ENCODE measurements around the gene CRYBB2. TPM values are rescaled to one million over a fixed set of nuclear protein-coding genes. Genes with fewer than 3 reads are reported as not detected.
"Not testable (repeated sequence)": the region's sequence is repeated elsewhere in the genome, so short reads cannot be mapped to it uniquely, and the experiment has no call there.

CRYBB2 gene, protein sequence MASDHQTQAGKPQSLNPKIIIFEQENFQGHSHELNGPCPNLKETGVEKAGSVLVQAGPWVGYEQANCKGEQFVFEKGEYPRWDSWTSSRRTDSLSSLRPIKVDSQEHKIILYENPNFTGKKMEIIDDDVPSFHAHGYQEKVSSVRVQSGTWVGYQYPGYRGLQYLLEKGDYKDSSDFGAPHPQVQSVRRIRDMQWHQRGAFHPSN
- not detected for polyA plus RNA-seq (2013, experiment 1 of 4)
- 0.32 TPM for polyA plus RNA-seq (2013, experiment 2 of 4)
- not detected for polyA plus RNA-seq (2013, experiment 3 of 4)
- not detected for polyA plus RNA-seq (2013, experiment 4 of 4)

DNA sequence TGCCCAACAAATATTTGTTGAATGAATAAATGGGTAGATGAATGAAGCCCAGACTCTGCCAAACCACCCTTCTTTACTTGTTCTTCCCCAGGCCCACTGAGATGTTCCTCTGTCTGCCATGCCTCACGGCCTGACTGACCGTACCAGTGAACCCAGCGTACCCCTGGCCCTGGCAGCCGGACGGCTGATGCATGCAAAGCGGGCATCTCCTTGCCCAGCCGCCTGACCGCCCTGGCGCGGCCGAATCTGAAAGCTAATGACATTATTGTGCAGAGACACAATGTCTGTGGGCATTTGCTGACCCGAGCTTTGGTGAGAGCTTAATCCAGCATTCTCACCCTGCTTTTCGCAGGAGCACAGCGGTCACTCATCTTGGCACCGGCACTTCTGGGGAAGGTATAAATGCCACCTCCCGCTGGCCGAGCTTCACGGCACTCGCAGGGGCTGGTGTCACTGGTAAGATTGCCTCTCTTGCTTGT lies at the start of gene CRYBB2:
Gene CRYBB2 (plus strand): TSS at position 429 of the 479 bp plus-strand sequence. CDS start 1,791 bp downstream, outside the sequence.
- H3K4me3 ChIP-seq (ENCODE audit: insufficient read depth, low read depth, low read length), result no peak within 1 kb of the TSS
- no peaks in the 10 kb centered on the region for H3K36me3 ChIP-seq (ENCODE audit: control insufficient read depth, insufficient read depth, low read length)
- H3K27me3 ChIP-seq (ENCODE audit: control insufficient read depth, insufficient read depth, low read length, poor library complexity, severe bottlenecking), result no peaks in the 10 kb centered on the region
- H3K27ac ChIP-seq (ENCODE audit: insufficient read depth, low read depth, low read length, poor library complexity, severe bottlenecking), result no peak within 1 kb of the TSS
- whole genome bisulfite sequencing, 2 experiments, result 90 to 93% methylated on average over 19 of the region's 19 CpGs
- no peaks in the 10 kb centered on the region for H3K9me3 ChIP-seq (ENCODE audit: control insufficient read depth, low read length)
- peaks cover 4% of the 10 kb centered on the region for H3K4me1 ChIP-seq (ENCODE audit: control insufficient read depth, insufficient read depth, low read length)

GRCh38 chr22:25170426-25170980 lies 48.9 kb upstream of the CRYBB2 start:
- no peak overlapping the region for H3K4me3 ChIP-seq (ENCODE audit: insufficient read depth, low read depth, low read length)
- no peaks in the 10 kb centered on the region for H3K9me3 ChIP-seq (ENCODE audit: control insufficient read depth, low read length)
- no peaks in the 10 kb centered on the region for H3K27me3 ChIP-seq (ENCODE audit: control insufficient read depth, insufficient read depth, low read length, poor library complexity, severe bottlenecking)
- peaks cover 12% of the 10 kb centered on the region for H3K36me3 ChIP-seq (ENCODE audit: control insufficient read depth, insufficient read depth, low read length)
- H3K27ac ChIP-seq (ENCODE audit: insufficient read depth, low read depth, low read length, poor library complexity, severe bottlenecking), result no peak overlapping the region
- 96% methylated on average over 16 of the region's 16 CpGs for WGBS, 2 experiments
- H3K4me1 ChIP-seq (ENCODE audit: control insufficient read depth, insufficient read depth, low read length), result peaks cover 5% of the 10 kb centered on the region

DNA sequence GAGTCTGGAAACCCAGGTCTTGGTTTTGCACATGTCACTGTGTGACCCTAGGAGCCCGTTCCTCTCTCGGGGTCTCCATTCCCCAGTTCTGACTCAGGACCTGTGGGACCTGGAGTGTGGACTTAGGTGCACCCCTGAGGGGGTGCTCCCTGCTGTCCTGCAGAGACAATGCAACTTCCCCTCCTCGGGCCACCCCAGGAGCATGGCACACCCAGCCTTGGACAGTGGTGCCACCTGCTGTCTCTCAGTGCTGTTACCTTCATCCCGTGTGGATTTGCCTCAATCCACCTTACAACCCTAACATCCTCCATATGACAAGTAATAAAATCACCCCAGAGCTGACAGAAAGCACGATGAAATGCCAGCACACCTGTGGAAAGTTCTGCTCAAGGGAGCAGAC lies 47.3 kb upstream of the CRYBB2 start:
- no peaks in the 10 kb centered on the region for H3K4me1 ChIP-seq (ENCODE audit: control insufficient read depth, insufficient read depth, low read length)
- no peak overlapping the region for H3K27ac ChIP-seq (ENCODE audit: insufficient read depth, low read depth, low read length, poor library complexity, severe bottlenecking)
- H3K9me3 ChIP-seq (ENCODE audit: control insufficient read depth, low read length), result no peaks in the 10 kb centered on the region
- H3K4me3 ChIP-seq (ENCODE audit: insufficient read depth, low read depth, low read length), result no peak overlapping the region
- WGBS, 2 experiments, result 81 to 84% methylated on average over 5 of the region's 5 CpGs
- H3K27me3 ChIP-seq (ENCODE audit: control insufficient read depth, insufficient read depth, low read length, poor library complexity, severe bottlenecking), result no peaks in the 10 kb centered on the region
- H3K36me3 ChIP-seq (ENCODE audit: control insufficient read depth, insufficient read depth, low read length), result peaks cover 12% of the 10 kb centered on the region

DNA sequence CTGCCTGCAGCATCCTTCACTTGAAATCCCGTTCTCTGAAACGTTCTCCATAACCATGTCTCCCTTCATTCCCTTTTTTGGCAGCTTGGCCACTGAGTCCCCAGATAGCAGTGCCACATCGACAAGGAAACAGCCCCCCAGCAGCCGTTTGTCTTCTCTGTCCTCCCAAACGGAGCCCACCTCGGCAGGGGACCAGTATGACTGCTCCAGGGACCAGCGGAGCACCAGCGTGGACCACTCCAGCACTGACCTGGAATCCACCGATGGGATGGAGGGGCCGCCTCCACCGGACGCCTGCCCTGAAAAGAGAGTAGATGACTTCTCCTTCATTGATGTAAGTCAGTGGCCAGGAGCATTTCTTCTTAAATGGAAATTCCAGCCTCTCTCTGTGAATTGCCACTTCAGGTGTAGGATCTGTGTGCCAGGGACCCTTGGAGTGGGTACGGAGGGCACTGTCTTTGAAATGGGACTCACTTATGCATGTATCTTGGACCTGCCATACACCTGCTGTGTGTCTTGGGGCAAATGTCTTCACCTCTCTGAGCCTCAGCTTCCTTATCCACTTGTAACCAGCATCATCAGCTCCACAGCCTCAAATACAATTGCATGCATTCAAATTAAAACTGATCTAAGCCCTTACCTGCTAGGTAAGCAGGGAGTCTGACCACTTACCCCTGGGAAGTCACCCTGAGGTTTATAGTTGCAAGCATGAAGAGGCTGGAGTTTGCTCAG lies 45.1 kb upstream of the CRYBB2 start:
- H3K36me3 ChIP-seq (ENCODE audit: control insufficient read depth, insufficient read depth, low read length), result peaks cover 14% of the 10 kb centered on the region
- H3K27ac ChIP-seq (ENCODE audit: insufficient read depth, low read depth, low read length, poor library complexity, severe bottlenecking), result no peak overlapping the region
- 94 to 95% methylated on average over 13 of the region's 13 CpGs for WGBS, 2 experiments

DNA sequence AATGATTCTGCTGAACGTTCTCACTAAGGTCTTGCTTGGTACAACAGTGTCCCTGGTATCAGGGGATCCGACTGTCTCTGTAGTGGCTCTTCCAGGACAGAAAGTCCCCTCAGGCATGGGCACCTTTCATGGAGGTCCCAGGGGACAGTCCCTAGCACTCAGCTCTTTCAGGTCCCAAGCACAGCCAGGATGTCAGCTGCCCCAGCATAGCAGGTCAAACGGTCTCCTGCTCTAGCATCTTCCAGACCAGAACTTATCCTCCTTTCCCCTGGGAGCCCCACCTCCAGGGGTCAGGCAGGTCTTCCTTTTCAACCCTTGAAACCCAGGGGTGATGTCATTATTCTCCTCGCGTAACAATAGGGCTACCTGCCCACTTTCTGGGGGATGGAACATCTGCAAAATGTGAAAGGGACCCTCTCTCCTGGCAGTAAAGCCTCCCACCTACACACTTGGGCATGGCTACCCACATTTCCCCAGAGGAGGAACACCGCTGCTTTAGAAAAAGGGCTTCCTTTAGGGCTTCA lies 44.5 kb upstream of the CRYBB2 start:
- Histone ChIP-seq H3K27ac (ENCODE audit: insufficient read depth, low read depth, low read length, poor library complexity, severe bottlenecking) (no peak overlapping the region), H3K4me3 (ENCODE audit: insufficient read depth, low read depth, low read length) (no peak overlapping the region), H3K36me3 (ENCODE audit: control insufficient read depth, insufficient read depth, low read length) (peaks cover 20% of the 10 kb centered on the region), H3K27me3 (ENCODE audit: control insufficient read depth, insufficient read depth, low read length, poor library complexity, severe bottlenecking) (no peaks in the 10 kb centered on the region), H3K4me1 (ENCODE audit: control insufficient read depth, insufficient read depth, low read length) (no peaks in the 10 kb centered on the region), H3K9me3 (ENCODE audit: control insufficient read depth, low read length) (no peaks in the 10 kb centered on the region)
- 82 to 84% methylated on average over 6 of the region's 6 CpGs for WGBS, 2 experiments

More for the DNA sequence above, 45.1 kb upstream of the CRYBB2 start:
- Histone ChIP-seq H3K4me3 (ENCODE audit: insufficient read depth, low read depth, low read length) (no peak overlapping the region), H3K4me1 (ENCODE audit: control insufficient read depth, insufficient read depth, low read length) (no peaks in the 10 kb centered on the region), H3K9me3 (ENCODE audit: control insufficient read depth, low read length) (no peaks in the 10 kb centered on the region), H3K27me3 (ENCODE audit: control insufficient read depth, insufficient read depth, low read length, poor library complexity, severe bottlenecking) (no peaks in the 10 kb centered on the region)

DNA sequence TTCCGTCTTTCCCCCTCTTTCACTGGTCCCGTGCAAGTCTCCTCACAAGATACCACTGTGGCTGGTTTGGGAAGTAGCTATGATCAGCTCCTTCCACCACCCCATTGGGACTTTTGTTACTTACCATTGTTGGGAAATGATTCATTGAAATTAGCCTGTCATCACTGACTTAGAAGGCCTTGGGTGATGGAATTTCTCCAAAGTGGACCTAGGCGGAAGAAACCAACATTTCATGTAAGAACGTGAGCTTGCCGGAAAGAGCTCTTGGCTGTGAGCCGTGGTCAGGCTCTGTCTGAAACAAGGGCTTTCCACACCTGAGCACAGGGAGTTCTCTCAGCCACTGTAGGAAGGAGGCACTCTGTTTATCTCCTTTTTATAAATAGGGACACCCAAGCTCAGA lies 43.3 kb upstream of the CRYBB2 start:
- 97% methylated on average over 6 of the region's 6 CpGs for WGBS, 2 experiments
- no peaks in the 10 kb centered on the region for H3K27me3 ChIP-seq (ENCODE audit: control insufficient read depth, insufficient read depth, low read length, poor library complexity, severe bottlenecking)
- H3K4me1 ChIP-seq (ENCODE audit: control insufficient read depth, insufficient read depth, low read length), result no peaks in the 10 kb centered on the region
- H3K27ac ChIP-seq (ENCODE audit: insufficient read depth, low read depth, low read length, poor library complexity, severe bottlenecking), result no peak overlapping the region
- H3K4me3 ChIP-seq (ENCODE audit: insufficient read depth, low read depth, low read length), result no peak overlapping the region
- no peaks in the 10 kb centered on the region for H3K9me3 ChIP-seq (ENCODE audit: control insufficient read depth, low read length)
- H3K36me3 ChIP-seq (ENCODE audit: control insufficient read depth, insufficient read depth, low read length), result peaks cover 20% of the 10 kb centered on the region

DNA sequence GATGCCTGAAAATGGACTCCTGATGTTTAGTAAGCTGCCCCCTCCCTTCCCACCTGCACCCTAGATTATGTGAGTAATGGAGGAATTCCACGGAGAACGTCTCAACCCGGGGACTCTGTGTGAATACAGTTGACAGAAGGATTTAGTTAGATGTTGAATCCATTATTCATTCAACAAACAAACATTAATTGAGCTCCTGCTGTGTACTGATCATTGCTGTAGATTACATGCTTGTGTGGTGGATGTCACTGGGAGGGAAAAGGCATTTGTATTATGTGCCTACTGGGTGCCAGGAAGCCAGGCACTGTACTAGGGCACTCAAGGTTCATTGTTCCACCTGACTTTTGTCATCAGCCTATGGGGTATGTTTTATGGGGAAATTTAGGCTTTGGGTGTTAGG lies 42.6 kb upstream of the CRYBB2 start:
- H3K4me3 ChIP-seq (ENCODE audit: insufficient read depth, low read depth, low read length), result no peak overlapping the region
- H3K27ac ChIP-seq (ENCODE audit: insufficient read depth, low read depth, low read length, poor library complexity, severe bottlenecking), result no peak overlapping the region
- H3K4me1 ChIP-seq (ENCODE audit: control insufficient read depth, insufficient read depth, low read length), result no peaks in the 10 kb centered on the region
- no peaks in the 10 kb centered on the region for H3K27me3 ChIP-seq (ENCODE audit: control insufficient read depth, insufficient read depth, low read length, poor library complexity, severe bottlenecking)
- peaks cover 20% of the 10 kb centered on the region for H3K36me3 ChIP-seq (ENCODE audit: control insufficient read depth, insufficient read depth, low read length)
- 100% methylated on average over 3 of the region's 3 CpGs; no CpG with 5 or more reads in 1 of the 2 experiments for WGBS, 2 experiments
- no peaks in the 10 kb centered on the region for H3K9me3 ChIP-seq (ENCODE audit: control insufficient read depth, low read length)

GRCh38 chr22:25177226-25177625 lies 42.2 kb upstream of the CRYBB2 start:
- WGBS, 2 experiments, result 95 to 97% methylated on average over 13 of the region's 13 CpGs
- no peaks in the 10 kb centered on the region for H3K9me3 ChIP-seq (ENCODE audit: control insufficient read depth, low read length)
- no peak overlapping the region for H3K4me3 ChIP-seq (ENCODE audit: insufficient read depth, low read depth, low read length)
- H3K36me3 ChIP-seq (ENCODE audit: control insufficient read depth, insufficient read depth, low read length), result peaks cover 20% of the 10 kb centered on the region
- H3K4me1 ChIP-seq (ENCODE audit: control insufficient read depth, insufficient read depth, low read length), result no peaks in the 10 kb centered on the region
- H3K27ac ChIP-seq (ENCODE audit: insufficient read depth, low read depth, low read length, poor library complexity, severe bottlenecking), result no peak overlapping the region
- no peaks in the 10 kb centered on the region for H3K27me3 ChIP-seq (ENCODE audit: control insufficient read depth, insufficient read depth, low read length, poor library complexity, severe bottlenecking)

DNA sequence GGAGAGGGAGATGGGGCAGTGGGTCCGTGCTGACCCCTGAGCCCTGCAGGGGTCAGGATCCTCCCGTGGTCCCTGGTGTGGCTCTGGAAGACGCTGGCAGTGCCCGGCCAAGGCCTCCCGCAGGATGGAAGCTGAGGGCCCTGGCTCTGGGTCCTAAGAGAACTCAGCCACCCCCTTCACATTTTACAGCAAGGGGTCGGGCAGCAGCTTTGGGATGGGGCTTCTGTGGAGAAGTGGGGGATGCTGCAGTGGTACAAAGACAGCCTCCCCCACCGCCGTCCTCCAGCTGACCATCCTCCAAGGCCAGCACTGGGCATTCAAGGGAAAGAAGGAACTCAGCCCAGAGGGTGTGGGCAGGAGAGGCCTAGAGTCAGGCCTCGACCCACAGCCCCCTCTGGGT lies 41.5 kb upstream of the CRYBB2 start:
- no peak overlapping the region for H3K4me3 ChIP-seq (ENCODE audit: insufficient read depth, low read depth, low read length)

DNA sequence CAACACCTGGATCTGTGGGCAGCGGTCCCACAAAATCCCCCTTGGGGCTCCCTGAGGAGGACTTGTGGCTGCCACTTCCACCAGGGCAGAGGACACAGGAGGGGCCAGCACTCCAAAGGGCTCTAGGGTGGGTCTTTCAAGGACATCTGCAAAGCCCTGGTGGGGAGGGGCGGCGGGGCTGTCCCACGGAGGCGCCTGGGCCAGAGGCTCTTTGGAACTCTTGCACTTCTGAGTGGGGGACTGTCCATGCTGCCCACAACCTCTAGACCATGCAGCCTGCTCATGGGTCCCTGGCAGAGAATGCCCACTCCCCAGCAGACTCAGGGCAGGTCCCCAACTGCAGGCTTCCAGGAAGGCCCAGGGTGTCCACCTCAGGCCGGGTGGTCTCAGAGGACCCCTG lies 41.1 kb upstream of the CRYBB2 start:
- H3K27me3 ChIP-seq (ENCODE audit: control insufficient read depth, insufficient read depth, low read length, poor library complexity, severe bottlenecking); H3K9me3 ChIP-seq (ENCODE audit: control insufficient read depth, low read length); H3K4me3 ChIP-seq (ENCODE audit: insufficient read depth, low read depth, low read length); H3K27ac ChIP-seq (ENCODE audit: insufficient read depth, low read depth, low read length, poor library complexity, severe bottlenecking); H3K4me1 ChIP-seq (ENCODE audit: control insufficient read depth, insufficient read depth, low read length): not testable (repeated sequence)
- peaks cover 20% of the 10 kb centered on the region for H3K36me3 ChIP-seq (ENCODE audit: control insufficient read depth, insufficient read depth, low read length)
- WGBS, 2 experiments, result 85 to 91% methylated on average over 6 of the region's 6 CpGs

More for the DNA sequence above, 41.5 kb upstream of the CRYBB2 start:
- Histone ChIP-seq H3K27ac (ENCODE audit: insufficient read depth, low read depth, low read length, poor library complexity, severe bottlenecking) (no peak overlapping the region), H3K9me3 (ENCODE audit: control insufficient read depth, low read length) (no peaks in the 10 kb centered on the region), H3K4me1 (ENCODE audit: control insufficient read depth, insufficient read depth, low read length) (no peaks in the 10 kb centered on the region), H3K36me3 (ENCODE audit: control insufficient read depth, insufficient read depth, low read length) (peaks cover 20% of the 10 kb centered on the region), H3K27me3 (ENCODE audit: control insufficient read depth, insufficient read depth, low read length, poor library complexity, severe bottlenecking) (no peaks in the 10 kb centered on the region)
- WGBS, 2 experiments, result 93 to 95% methylated on average over 9 of the region's 9 CpGs
